ENCODE data around the gene EI24.

EI24 gene

DNA sequence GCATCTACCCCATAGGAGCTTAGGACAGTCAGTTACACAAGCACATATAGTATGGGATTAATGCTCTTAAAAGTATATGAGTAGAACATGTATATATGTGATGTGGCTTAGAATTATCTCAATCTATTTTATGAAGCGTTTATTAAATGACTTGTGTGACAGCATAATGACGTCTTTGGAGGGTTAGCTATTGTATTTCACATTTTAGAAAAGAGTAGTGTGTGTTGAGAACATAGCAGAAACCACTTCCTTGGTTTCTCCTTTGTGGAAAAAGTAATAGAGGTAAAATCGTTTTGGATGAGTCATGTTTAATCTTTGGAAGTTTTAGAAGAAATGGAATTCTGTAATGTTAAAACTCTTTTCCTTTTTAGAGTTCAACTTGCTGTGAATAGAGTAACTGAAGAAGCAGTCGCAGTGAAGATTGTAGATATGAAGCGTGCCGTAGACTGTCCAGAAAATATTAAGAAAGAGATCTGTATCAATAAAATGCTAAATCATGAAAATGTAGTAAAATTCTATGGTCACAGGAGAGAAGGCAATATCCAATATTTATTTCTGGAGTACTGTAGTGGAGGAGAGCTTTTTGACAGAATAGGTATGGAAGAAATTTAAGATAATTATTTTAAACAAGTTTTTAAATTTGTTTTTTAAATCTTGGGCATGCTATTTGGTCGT lies 58.1 kb downstream of the EI24 start:
- no peak for DNase-seq (ENCODE audit: low read depth)
